Aorta (tissue), 5 donors: ENCODE results near the gene IRS1. TPM values are rescaled to one million over a fixed set of nuclear protein-coding genes. Genes with fewer than 3 reads are reported as not detected.
A peak's percentile ranks its signal among the peaks of the same experiment; 100 is the strongest.
"Not testable (repeated sequence)": the region's sequence is repeated elsewhere in the genome, so short reads cannot be mapped to it uniquely, and the experiment has no call there.

Source experiments
- ATAC-seq: fragments of 200-7000 bp; cut with Tn5 transposase; one replicate; pipeline ENCODE4 v1.9.1; 2022; ENCODE audit warnings: moderate library complexity; ENCODE audit not compliant: low FRiP score
- DNase-seq, 2 donors: peaks; one replicate each; pipeline ENCODE4 v3.0.0-alpha.2; 2020
- H3K27ac ChIP-seq, 2 donors: one replicate each; pipeline ENCODE4 v1.5.1; 2013; ENCODE audit warnings: low read length in 2 of 2, mild to moderate bottlenecking in 2 of 2, moderate library complexity in 2 of 2, control low read depth in 1 of 2, inconsistent platforms in 1 of 2, low read depth in 1 of 2
- H3K27me3 ChIP-seq, 2 donors: one replicate each; pipeline ENCODE4 v1.6.1; 2013; ENCODE audit warnings: control low read depth in 1 of 2, low read length in 1 of 2, mild to moderate bottlenecking in 1 of 2, moderate library complexity in 1 of 2; ENCODE audit not compliant: insufficient read depth in 2 of 2, control insufficient read depth in 1 of 2
- H3K36me3 ChIP-seq, 2 donors: one replicate each; pipeline ENCODE4 v1.6.1; 2013; ENCODE audit warnings: control low read depth in 1 of 2, low read length in 1 of 2, mild to moderate bottlenecking in 1 of 2; ENCODE audit not compliant: insufficient read depth in 2 of 2, control insufficient read depth in 1 of 2
- H3K4me1 ChIP-seq, 2 donors: one replicate each; pipeline ENCODE4 v1.6.1; 2013; ENCODE audit warnings: low read length in 2 of 2, control low read depth in 1 of 2, mild to moderate bottlenecking in 1 of 2, moderate library complexity in 1 of 2; ENCODE audit not compliant: insufficient read depth in 2 of 2, control insufficient read depth in 1 of 2
- H3K4me3 ChIP-seq, 2 donors: one replicate each; pipeline ENCODE4 v1.5.1; 2013; ENCODE audit warnings: low read length in 2 of 2, control low read depth in 1 of 2, mild to moderate bottlenecking in 1 of 2
- H3K9me3 ChIP-seq: one replicate; pipeline ENCODE4 v1.6.1; 2013; ENCODE audit warnings: mild to moderate bottlenecking, low read length; ENCODE audit not compliant: control insufficient read depth
- WGBS, 2 donors: extraction: QIAGEN DNeasy Blood & Tissue Kit; methylation state at CpG; one replicate each; pipeline ENCODE4 v1.1.7; 2013; 5-methylcytosine and 5-hydroxymethylcytosine counted together
- intact Hi-C, 2 donors: fragments of 100-400 bp; cut with DNase I; formaldehyde crosslinking; loops; one replicate each; pipeline versions ENCODE4 v1.14.2 to v1.15.0; 2022
- polyA plus RNA-seq, 2 donors: library from polyadenylated mRNA; stranded (reverse); fragments of 200-250 nt; gene quantifications; one replicate each; pipeline ENCODE4 v1.2.3, GENCODE V29; 2013
- total RNA-seq, 2 donors: library from RNA; stranded (reverse); fragmentation: NEBNext Ultra II Directional; extraction: Animal tissue kit (Norgen Biotek cat#: 25700); gene quantifications; one replicate each; pipeline ENCODE4 v1.2.1, GENCODE V29; 2021
- donor health status: healthy with polysubstance abuse.
- donor health status: Bipolar disorder and iron deficiency.
- donor health status: DM: no; HTN: no; CAD: no.
- donor health status: DM: no; HTN: no; CAD: no.
- donor health status: DM: yes; HTN: yes; CAD: no.

IRS1 gene
- total and polyA plus RNA-seq, 4 donors, result 2.1 to 16.6 (median 8.1) TPM

DNA sequence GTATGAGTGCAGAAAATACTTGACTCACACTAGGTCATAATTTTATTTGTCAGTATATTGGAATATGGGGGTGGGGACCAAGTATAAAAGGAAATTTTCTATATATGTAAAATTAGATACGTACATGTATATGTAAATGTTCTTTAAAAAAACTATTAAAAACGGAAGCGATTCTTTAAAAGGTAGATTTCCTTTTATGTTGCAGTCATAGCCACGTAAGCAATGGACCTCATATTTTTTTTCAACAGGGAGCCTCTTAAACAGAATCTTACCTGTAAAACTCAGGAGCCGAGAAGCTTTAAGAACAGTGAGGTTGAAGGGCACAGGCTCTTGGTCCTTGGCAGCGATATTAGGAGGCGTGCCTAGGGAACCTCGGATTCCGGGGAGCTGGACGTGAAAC lies 39.5 kb upstream of the IRS1 start:
- no peak for ATAC-seq
- intact Hi-C loops, result loop anchor here (5.0 to 10.0 kb wide), 2 partner anchors 128 to 146 kb away; no protein-coding TSS in a partner anchor

GRCh38 chr2:226838722-226839121 lies 39.1 kb upstream of the IRS1 start:
- DNase-seq, result no peak
- Histone ChIP-seq H3K36me3 (no peaks in the 10 kb centered on the region), H3K4me3 (no peak overlapping the region), H3K27ac (no peak overlapping the region), H3K27me3 (no peaks in the 10 kb centered on the region), H3K9me3 (no peaks in the 10 kb centered on the region), H3K4me1 (peaks cover 0 to 5% of the 10 kb centered on the region in 2 donors)
- whole genome bisulfite sequencing, 2 donors, result 67 to 71% methylated on average over 3 of the region's 3 CpGs
- intact Hi-C loops, result loop anchor here (5.0 to 10.0 kb wide), 2 partner anchors 129 to 146 kb away; no protein-coding TSS in a partner anchor
- ATAC-seq, result no peak

More for the DNA sequence above, 39.5 kb upstream of the IRS1 start:
- H3K36me3 ChIP-seq, result no peaks in the 10 kb centered on the region
- H3K4me3 ChIP-seq, result no peak overlapping the region
- no peak overlapping the region for H3K27ac ChIP-seq
- H3K4me1 ChIP-seq, result peaks cover 0 to 5% of the 10 kb centered on the region in 2 donors
- no peaks in the 10 kb centered on the region for H3K9me3 ChIP-seq
- no peaks in the 10 kb centered on the region for H3K27me3 ChIP-seq
- 93 to 95% methylated on average over 10 of the region's 10 CpGs for WGBS, 2 donors
- no peak for DNase-seq

DNA sequence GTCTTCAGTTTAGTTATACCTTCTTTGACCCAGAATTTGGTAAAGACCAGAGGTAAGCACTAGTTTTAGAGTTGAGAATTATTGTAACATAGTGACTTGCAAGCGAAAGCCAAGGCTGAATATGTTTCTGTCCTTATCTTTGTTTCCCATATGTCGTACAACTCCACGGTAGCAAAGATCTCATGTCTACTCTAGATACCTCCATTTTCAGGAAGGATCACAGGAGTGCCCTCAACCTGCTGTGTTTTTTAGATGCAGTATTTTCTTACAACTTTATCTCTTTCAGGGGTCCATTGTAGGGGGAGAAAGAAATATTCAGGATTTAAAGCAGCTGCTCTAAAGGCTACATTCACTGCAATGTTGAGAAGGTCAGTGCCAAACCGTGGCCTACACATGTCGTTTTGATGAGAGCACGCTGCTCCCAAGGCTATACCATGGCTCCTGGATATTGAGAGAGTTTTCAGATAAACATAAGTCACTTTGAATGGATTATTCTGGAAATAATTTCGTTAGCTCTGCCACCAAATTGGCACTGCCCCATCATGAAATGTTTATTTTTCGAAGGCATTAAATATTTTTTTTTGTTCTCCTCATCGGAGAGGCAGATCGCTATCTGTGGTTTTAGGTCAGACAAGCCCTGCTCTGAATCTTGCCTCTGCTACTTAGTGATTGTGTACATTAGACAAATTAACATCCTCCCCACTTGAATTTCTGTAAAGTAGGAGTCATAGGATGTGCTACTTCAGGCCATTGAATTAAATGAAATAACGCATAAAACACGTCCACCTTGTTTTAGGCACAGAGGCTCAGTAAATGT lies 38.4 kb upstream of the IRS1 start:
- WGBS, 2 donors, result 82 to 88% methylated on average over 12 of the region's 12 CpGs
- intact Hi-C loops, result loop anchor here (5.0 to 10.0 kb wide), 2 partner anchors 129 to 147 kb away; no protein-coding TSS in a partner anchor
- no peaks in the 10 kb centered on the region for H3K9me3 ChIP-seq
- ATAC-seq (no peak), DNase-seq (no peak)
- H3K36me3 ChIP-seq, result no peaks in the 10 kb centered on the region
- no peaks in the 10 kb centered on the region for H3K27me3 ChIP-seq
- H3K4me1 ChIP-seq, result peaks cover 0 to 5% of the 10 kb centered on the region in 2 donors
- no peak overlapping the region for H3K27ac ChIP-seq
- H3K4me3 ChIP-seq, result no peak overlapping the region

- ATAC-seq (no peak), DNase-seq (no peak)
- Histone ChIP-seq H3K4me1 (peaks cover 0 to 5% of the 10 kb centered on the region in 2 donors), H3K4me3 (no peak overlapping the region), H3K27me3 (no peaks in the 10 kb centered on the region), H3K27ac (no peak overlapping the region), H3K9me3 (no peaks in the 10 kb centered on the region), H3K36me3 (no peaks in the 10 kb centered on the region)
- intact Hi-C loops, result loop anchor here (5.0 to 10.0 kb wide), 2 partner anchors 130 to 147 kb away; no protein-coding TSS in a partner anchor
- 91 to 94% methylated on average over 7 of the region's 7 CpGs for WGBS, 2 donors
These were observed 37.7 kb upstream of the IRS1 start for GRCh38 chr2:226837334-226837733.

GRCh38 chr2:226836548-226836885 lies 36.9 kb upstream of the IRS1 start:
- no peak for ATAC-seq
- Histone ChIP-seq H3K4me1 (peaks cover 0 to 5% of the 10 kb centered on the region in 2 donors), H3K9me3 (no peaks in the 10 kb centered on the region), H3K27ac (peak overlapping the region in 1 of 2 donors; percentile 84), H3K4me3 (peak overlapping the region; percentile 28 to 85), H3K27me3 (no peaks in the 10 kb centered on the region), H3K36me3 (no peaks in the 10 kb centered on the region)
- DNase-seq, result no peak
- intact Hi-C loops, result loop anchor here (5.0 to 10.0 kb wide), 2 partner anchors 131 to 148 kb away; no protein-coding TSS in a partner anchor
- WGBS, 2 donors, result 0 to 2% methylated on average over 6 of the region's 6 CpGs

GRCh38 chr2:226835796-226836547 lies 36.4 kb upstream of the IRS1 start, which contains the start of gene RHBDD1:
RHBDD1 (plus strand) TSS chr2:226836054; CDS start chr2:226864694, 28,640 bp downstream.
- Histone ChIP-seq H3K27me3 (no peaks in the 10 kb centered on the region), H3K27ac (peak within 1 kb of the TSS; percentile 78 to 84), H3K4me1 (peaks cover 0 to 5% of the 10 kb centered on the region in 2 donors), H3K4me3 (peak within 1 kb of the TSS; percentile 28 to 85), H3K36me3 (no peaks in the 10 kb centered on the region), H3K9me3 (peaks cover 2% of the 10 kb centered on the region)
- intact Hi-C loops, result loop anchor here (5.0 to 10.0 kb wide), 2 partner anchors 131 to 149 kb away; no protein-coding TSS in a partner anchor
- ATAC-seq (peak; percentile 97), DNase-seq (peak; percentile 96 to 98)
- 0% methylated on average over 75 of the region's 75 CpGs for WGBS, 2 donors

- Histone ChIP-seq H3K4me1 (peaks cover 0 to 5% of the 10 kb centered on the region in 2 donors), H3K27me3 (no peaks in the 10 kb centered on the region), H3K27ac (no peak overlapping the region), H3K36me3 (no peaks in the 10 kb centered on the region), H3K4me3 (peak overlapping the region in 1 of 2 donors; percentile 2), H3K9me3 (peaks cover 2% of the 10 kb centered on the region)
- 3 to 4% methylated on average over 26 of the region's 26 CpGs for WGBS, 2 donors
- peak in 1 of 2 donors; percentile 77 for DNase-seq
- ATAC-seq, result peak; percentile 68
- intact Hi-C loops, result loop anchor here (5.0 to 10.0 kb wide), 2 partner anchors 132 to 149 kb away; no protein-coding TSS in a partner anchor
These were observed 35.8 kb upstream of the IRS1 start for GRCh38 chr2:226835420-226835795.

- not testable (repeated sequence) for H3K36me3 ChIP-seq, H3K9me3 ChIP-seq, H3K4me3 ChIP-seq, DNase-seq, H3K27ac ChIP-seq, ATAC-seq, H3K4me1 ChIP-seq, H3K27me3 ChIP-seq
- intact Hi-C loops, result loop anchor here (5.0 to 10.0 kb wide), 2 partner anchors 132 to 150 kb away; no protein-coding TSS in a partner anchor
- 92 to 94% methylated on average over 18 of the region's 18 CpGs for WGBS, 2 donors
These were observed 35.3 kb upstream of the IRS1 start for GRCh38 chr2:226834880-226835279.
